ENCODE data around the gene TMEM151A. TPM values are rescaled to one million over a fixed set of nuclear protein-coding genes. Genes with fewer than 3 reads are reported as not detected.

Gene TMEM151A
- total RNA-seq, 1 experiment from 2014 or later: not detected

DNA sequence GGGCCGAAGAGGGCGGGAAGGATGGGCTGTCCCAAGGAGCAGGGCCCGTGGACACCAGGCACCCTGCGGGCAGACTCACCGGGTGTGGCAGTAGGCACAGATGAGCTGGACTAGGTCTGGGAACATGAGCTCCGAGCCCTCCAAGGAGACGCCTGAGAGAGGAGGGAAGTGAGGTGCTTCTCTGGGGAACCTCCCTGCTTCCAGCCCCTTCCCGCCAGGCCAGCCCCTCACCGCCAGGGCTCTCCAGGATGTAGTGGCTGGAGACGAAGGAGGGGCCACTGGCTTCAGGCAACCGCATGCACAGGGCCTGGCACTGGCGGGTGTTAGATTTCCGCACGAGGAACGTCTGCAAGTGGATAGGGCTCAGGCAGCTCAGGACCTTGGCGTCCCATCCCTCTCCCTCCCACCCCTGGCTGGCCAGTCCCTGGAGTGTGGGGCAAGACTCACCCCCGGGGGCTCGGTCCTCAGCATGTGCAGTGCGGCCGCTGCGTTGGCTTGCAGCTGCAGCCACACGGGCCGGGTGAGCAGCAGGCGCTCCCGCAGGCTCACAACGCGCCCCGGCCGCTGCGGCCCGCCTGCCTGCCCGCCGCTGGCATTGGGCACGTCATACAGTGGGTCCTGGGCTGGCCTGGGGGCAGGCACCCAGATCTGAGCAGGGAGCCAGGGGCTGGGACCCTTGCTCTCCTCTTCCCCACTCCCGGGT lies 44.0 kb downstream of the TMEM151A start:
- H4K20me1 ChIP-seq (ENCODE audit: low read length): no peaks in the 10 kb centered on the region
- intact Hi-C loops (cut with micrococcal nuclease): no loop called here
- H3K27ac ChIP-seq (ENCODE audit: low read length): peak overlapping the region; percentile 96
- CTCF ChIA-PET: interaction anchor here (0.6 to 2.6 kb wide), 6 partner anchors 9 to 77 kb away, joined by 3 to 21 read pairs (median 4); partner anchors contain the start of genes BRMS1 and YIF1A
- DNase-seq: peak; percentile 58
- H3K36me3 ChIP-seq (ENCODE audit: low read depth, low read length): peaks cover 27% of the 10 kb centered on the region; the same call in 1 of the 2 replicates
- H3K9me2 ChIP-seq (replicated peaks; ENCODE audit: low read length): no peaks in the 10 kb centered on the region
- H2AFZ ChIP-seq (ENCODE audit: low read length): 0 out of 2 replicates have a peak overlapping the region, but pooled peaks have one; percentile 14
- TF ChIP-seq EZH2phosphoT487 (IDR thresholded peaks at IDR 0.05; ENCODE audit: borderline replicate concordance, low read length) (no peak), EZH2 (IDR thresholded peaks at IDR 0.05; ENCODE audit: low read length, unreplicated experiment) (no peak), CTCF (conservative IDR thresholded peaks at IDR 0.05; ENCODE audit: low read depth, low read length) (no peak)
- peaks cover 31% of the 10 kb centered on the region for H3K4me1 ChIP-seq (ENCODE audit: insufficient read depth, low read length)
- peaks cover 17% of the 10 kb centered on the region for H3K79me2 ChIP-seq (ENCODE audit: low read length)
- ATAC-seq: peak; percentile 31
- H3K9me3 ChIP-seq (ENCODE audit: low read length): no peaks in the 10 kb centered on the region
- POLR2A ChIA-PET (ENCODE audit: unreplicated experiment): interaction anchor here (0.6 to 1.9 kb wide), 5 partner anchors 8 to 985 kb away, joined by 3 to 16 read pairs (median 3); partner anchors contain the start of gene YIF1A
- peak overlapping the region; percentile 81 for H3K4me3 ChIP-seq (ENCODE audit: low read length)
- H3F3A ChIP-seq (ENCODE audit: low read length, unreplicated experiment): peaks cover 7% of the 10 kb centered on the region
- no peaks in the 10 kb centered on the region for H3K27me3 ChIP-seq (ENCODE audit: low read length)
- TSS peak; percentile 25 for BruUV-seq (replicated peaks)
- H3K4me2 ChIP-seq (ENCODE audit: low read length): peak overlapping the region; percentile 96
- H3K9ac ChIP-seq (ENCODE audit: low read length): peak overlapping the region; percentile 96

- ChIA-PET CTCF (interaction anchor here (0.6 to 2.6 kb wide), 6 partner anchors 9 to 78 kb away, joined by 3 to 21 read pairs (median 4); partner anchors contain the start of genes BRMS1 and YIF1A), POLR2A (ENCODE audit: unreplicated experiment) (interaction anchor here (0.6 to 1.9 kb wide), 3 partner anchors 24 to 985 kb away, joined by 3 to 16 read pairs (median 11); partner anchors contain the start of gene YIF1A)
- DNase-seq: peak; percentile 95
- peaks cover 17% of the 10 kb centered on the region for H3K79me2 ChIP-seq (ENCODE audit: low read length)
- no peaks in the 10 kb centered on the region for H3K9me2 ChIP-seq (replicated peaks; ENCODE audit: low read length)
- H4K20me1 ChIP-seq (ENCODE audit: low read length): no peaks in the 10 kb centered on the region
- H3K4me2 ChIP-seq (ENCODE audit: low read length): peak within 1 kb of the TSS; percentile 96
- no peaks in the 10 kb centered on the region for H3K27me3 ChIP-seq (ENCODE audit: low read length)
- ATAC-seq: peak; percentile 80
- H3F3A ChIP-seq (ENCODE audit: low read length, unreplicated experiment): peaks cover 7% of the 10 kb centered on the region
- intact Hi-C loops (cut with micrococcal nuclease): no loop called here
- H3K27ac ChIP-seq (ENCODE audit: low read length): peak within 1 kb of the TSS; percentile 96
- 0 out of 2 replicates have a peak within 1 kb of the TSS, but pooled peaks have one; percentile 14 for H2AFZ ChIP-seq (ENCODE audit: low read length)
- H3K36me3 ChIP-seq (ENCODE audit: low read depth, low read length): peaks cover 31% of the 10 kb centered on the region; the same call in 1 of the 2 replicates
- TF ChIP-seq CTCF (conservative IDR thresholded peaks at IDR 0.05; ENCODE audit: low read depth, low read length): peak; percentile 44
- peak; percentile 96 for TF ChIP-seq EZH2phosphoT487 (IDR thresholded peaks at IDR 0.05; ENCODE audit: borderline replicate concordance, low read length)
- TF ChIP-seq EZH2 (IDR thresholded peaks at IDR 0.05; ENCODE audit: low read length, unreplicated experiment): no peak
- peak within 1 kb of the TSS; percentile 96 for H3K9ac ChIP-seq (ENCODE audit: low read length)
- H3K4me3 ChIP-seq (ENCODE audit: low read length): peak within 1 kb of the TSS; percentile 81
- no TSS peak for BruUV-seq (replicated peaks)
- H3K9me3 ChIP-seq (ENCODE audit: low read length): no peaks in the 10 kb centered on the region
- H3K4me1 ChIP-seq (ENCODE audit: insufficient read depth, low read length): peaks cover 31% of the 10 kb centered on the region
These were observed 44.8 kb downstream of the TMEM151A start, which contains the start of gene RIN1 for GRCh38 chr11:66336234-66337102. RIN1 (minus strand) TSS chr11:66336434; CDS start chr11:66336402, 32 bp downstream.

All from PC-3 (cell line).